ENCODE results near the gene THEMIS. TPM values are rescaled to one million over a fixed set of nuclear protein-coding genes. Genes with fewer than 3 reads are reported as not detected.
"Not testable (repeated sequence)": the region's sequence is repeated elsewhere in the genome, so short reads cannot be mapped to it uniquely, and the experiment has no call there.

The THEMIS gene
- total and polyA plus RNA-seq, 4 donors = 0.06 to 0.14 (median 0.10) TPM; not detected in 1

GRCh38 chr6:127793396-127793795 is 107.5 kb downstream of the THEMIS start:
- WGBS (ENCODE audit: insufficient coverage) = no CpG with 5 or more reads among the region's 1 CpG
- no peak overlapping the region for H3K27ac ChIP-seq (ENCODE audit: low read depth, low read length)
- no peaks in the 10 kb centered on the region for H3K9me3 ChIP-seq (ENCODE audit: control insufficient read depth, insufficient read depth, low read length)
- no peaks in the 10 kb centered on the region for H3K27me3 ChIP-seq (ENCODE audit: control insufficient read depth, insufficient read depth, low read length)
- no peak overlapping the region for H3K4me3 ChIP-seq (ENCODE audit: low read depth, low read length)
- no peaks in the 10 kb centered on the region for H3K36me3 ChIP-seq (ENCODE audit: control insufficient read depth, insufficient read depth, low read length)
- no peak for DNase-seq (ENCODE audit: low read depth in 4 of 6, low spot score in 6 of 6)
- peaks cover 3% of the 10 kb centered on the region for H3K4me1 ChIP-seq (ENCODE audit: control insufficient read depth, insufficient read depth, low read length)

GRCh38 chr6:127792616-127793015 is 108.2 kb downstream of the THEMIS start:
- Histone ChIP-seq H3K27me3 (ENCODE audit: control insufficient read depth, insufficient read depth, low read length) (no peaks in the 10 kb centered on the region), H3K36me3 (ENCODE audit: control insufficient read depth, insufficient read depth, low read length) (no peaks in the 10 kb centered on the region), H3K4me3 (ENCODE audit: low read depth, low read length) (no peak overlapping the region), H3K9me3 (ENCODE audit: control insufficient read depth, insufficient read depth, low read length) (no peaks in the 10 kb centered on the region), H3K27ac (ENCODE audit: low read depth, low read length) (no peak overlapping the region), H3K4me1 (ENCODE audit: control insufficient read depth, insufficient read depth, low read length) (peaks cover 3% of the 10 kb centered on the region)
- DNase-seq (ENCODE audit: low read depth in 4 of 6, low spot score in 6 of 6) = no peak
- no CpG with 5 or more reads among the region's 1 CpG for whole genome bisulfite sequencing (ENCODE audit: insufficient coverage)

- H3K27ac ChIP-seq (ENCODE audit: low read depth, low read length) = no peak overlapping the region
- peaks cover 3% of the 10 kb centered on the region for H3K4me1 ChIP-seq (ENCODE audit: control insufficient read depth, insufficient read depth, low read length)
- no peaks in the 10 kb centered on the region for H3K27me3 ChIP-seq (ENCODE audit: control insufficient read depth, insufficient read depth, low read length)
- WGBS (ENCODE audit: insufficient coverage) = 90% methylated on average over 9 of the region's 11 CpGs
- no peaks in the 10 kb centered on the region for H3K36me3 ChIP-seq (ENCODE audit: control insufficient read depth, insufficient read depth, low read length)
- no peak overlapping the region for H3K4me3 ChIP-seq (ENCODE audit: low read depth, low read length)
- H3K9me3 ChIP-seq (ENCODE audit: control insufficient read depth, insufficient read depth, low read length) = no peaks in the 10 kb centered on the region
- DNase-seq (ENCODE audit: low read depth in 4 of 6, low spot score in 6 of 6) = no peak
Observed at GRCh38 chr6:127791779-127792528, 108.9 kb downstream of the THEMIS start.

- no peaks in the 10 kb centered on the region for H3K9me3 ChIP-seq (ENCODE audit: control insufficient read depth, insufficient read depth, low read length)
- H3K27ac ChIP-seq (ENCODE audit: low read depth, low read length) = no peak overlapping the region
- H3K4me3 ChIP-seq (ENCODE audit: low read depth, low read length) = no peak overlapping the region
- peaks cover 3% of the 10 kb centered on the region for H3K4me1 ChIP-seq (ENCODE audit: control insufficient read depth, insufficient read depth, low read length)
- H3K36me3 ChIP-seq (ENCODE audit: control insufficient read depth, insufficient read depth, low read length) = no peaks in the 10 kb centered on the region
- no peak for DNase-seq (ENCODE audit: low read depth in 4 of 6, low spot score in 6 of 6)
- 95% methylated on average over 5 of the region's 5 CpGs for WGBS (ENCODE audit: insufficient coverage)
- H3K27me3 ChIP-seq (ENCODE audit: control insufficient read depth, insufficient read depth, low read length) = no peaks in the 10 kb centered on the region
Observed at GRCh38 chr6:127790571-127790970, 110.3 kb downstream of the THEMIS start.

GRCh38 chr6:127786109-127786508 is 114.7 kb downstream of the THEMIS start:
- Histone ChIP-seq H3K9me3 (ENCODE audit: control insufficient read depth, insufficient read depth, low read length) (no peaks in the 10 kb centered on the region), H3K4me1 (ENCODE audit: control insufficient read depth, insufficient read depth, low read length) (no peaks in the 10 kb centered on the region), H3K36me3 (ENCODE audit: control insufficient read depth, insufficient read depth, low read length) (no peaks in the 10 kb centered on the region), H3K27ac (ENCODE audit: low read depth, low read length) (no peak overlapping the region), H3K27me3 (ENCODE audit: control insufficient read depth, insufficient read depth, low read length) (no peaks in the 10 kb centered on the region), H3K4me3 (ENCODE audit: low read depth, low read length) (no peak overlapping the region)
- DNase-seq (ENCODE audit: low read depth in 4 of 6, low spot score in 6 of 6) = peak in 1 of 6 donors; percentile 63
- no CpG with 5 or more reads among the region's 1 CpG for WGBS (ENCODE audit: insufficient coverage)

GRCh38 chr6:127784468-127784867 is 116.4 kb downstream of the THEMIS start:
- H3K27me3 ChIP-seq (ENCODE audit: control insufficient read depth, insufficient read depth, low read length) = no peaks in the 10 kb centered on the region
- H3K4me3 ChIP-seq (ENCODE audit: low read depth, low read length) = no peak overlapping the region
- no peaks in the 10 kb centered on the region for H3K36me3 ChIP-seq (ENCODE audit: control insufficient read depth, insufficient read depth, low read length)
- no peak overlapping the region for H3K27ac ChIP-seq (ENCODE audit: low read depth, low read length)
- WGBS (ENCODE audit: insufficient coverage) = no CpG with 5 or more reads among the region's 1 CpG
- no peak for DNase-seq (ENCODE audit: low read depth in 4 of 6, low spot score in 6 of 6)
- H3K9me3 ChIP-seq (ENCODE audit: control insufficient read depth, insufficient read depth, low read length) = no peaks in the 10 kb centered on the region
- no peaks in the 10 kb centered on the region for H3K4me1 ChIP-seq (ENCODE audit: control insufficient read depth, insufficient read depth, low read length)

GRCh38 chr6:127781636-127782272 is 119.1 kb downstream of the THEMIS start:
- not testable (repeated sequence) for H3K36me3 ChIP-seq (ENCODE audit: control insufficient read depth, insufficient read depth, low read length); H3K4me3 ChIP-seq (ENCODE audit: low read depth, low read length); H3K4me1 ChIP-seq (ENCODE audit: control insufficient read depth, insufficient read depth, low read length); DNase-seq (ENCODE audit: low read depth in 4 of 6, low spot score in 6 of 6); H3K27me3 ChIP-seq (ENCODE audit: control insufficient read depth, insufficient read depth, low read length); H3K27ac ChIP-seq (ENCODE audit: low read depth, low read length); H3K9me3 ChIP-seq (ENCODE audit: control insufficient read depth, insufficient read depth, low read length)
- 85% methylated on average over 2 of the region's 4 CpGs for WGBS (ENCODE audit: insufficient coverage)

- Histone ChIP-seq H3K36me3 (ENCODE audit: control insufficient read depth, insufficient read depth, low read length) (no peaks in the 10 kb centered on the region), H3K27me3 (ENCODE audit: control insufficient read depth, insufficient read depth, low read length) (no peaks in the 10 kb centered on the region)
- 17% methylated on average over 1 of the region's 2 CpGs for WGBS (ENCODE audit: insufficient coverage)
Observed at GRCh38 chr6:127776320-127776719, 124.5 kb downstream of the THEMIS start.

GRCh38 chr6:127775371-127775770 is 125.5 kb downstream of the THEMIS start:
- Histone ChIP-seq H3K9me3 (ENCODE audit: control insufficient read depth, insufficient read depth, low read length) (no peaks in the 10 kb centered on the region), H3K27me3 (ENCODE audit: control insufficient read depth, insufficient read depth, low read length) (no peaks in the 10 kb centered on the region), H3K36me3 (ENCODE audit: control insufficient read depth, insufficient read depth, low read length) (no peaks in the 10 kb centered on the region), H3K4me3 (ENCODE audit: low read depth, low read length) (no peak overlapping the region), H3K4me1 (ENCODE audit: control insufficient read depth, insufficient read depth, low read length) (no peaks in the 10 kb centered on the region), H3K27ac (ENCODE audit: low read depth, low read length) (no peak overlapping the region)
- WGBS (ENCODE audit: insufficient coverage) = no CpG with 5 or more reads among the region's 1 CpG
- DNase-seq (ENCODE audit: low read depth in 4 of 6, low spot score in 6 of 6) = no peak

More at GRCh38 chr6:127776320-127776719, 124.5 kb downstream of the THEMIS start:
- no peak overlapping the region for H3K27ac ChIP-seq (ENCODE audit: low read depth, low read length)
- H3K4me3 ChIP-seq (ENCODE audit: low read depth, low read length) = no peak overlapping the region
- H3K9me3 ChIP-seq (ENCODE audit: control insufficient read depth, insufficient read depth, low read length) = no peaks in the 10 kb centered on the region
- DNase-seq (ENCODE audit: low read depth in 4 of 6, low spot score in 6 of 6) = no peak
- no peaks in the 10 kb centered on the region for H3K4me1 ChIP-seq (ENCODE audit: control insufficient read depth, insufficient read depth, low read length)

- DNase-seq (ENCODE audit: low read depth in 4 of 6, low spot score in 6 of 6) = no peak
- H3K4me1 ChIP-seq (ENCODE audit: control insufficient read depth, insufficient read depth, low read length) = no peaks in the 10 kb centered on the region
- no peaks in the 10 kb centered on the region for H3K36me3 ChIP-seq (ENCODE audit: control insufficient read depth, insufficient read depth, low read length)
- no peaks in the 10 kb centered on the region for H3K27me3 ChIP-seq (ENCODE audit: control insufficient read depth, insufficient read depth, low read length)
- 83% methylated on average over 1 of the region's 4 CpGs for WGBS (ENCODE audit: insufficient coverage)
- no peaks in the 10 kb centered on the region for H3K9me3 ChIP-seq (ENCODE audit: control insufficient read depth, insufficient read depth, low read length)
- no peak overlapping the region for H3K27ac ChIP-seq (ENCODE audit: low read depth, low read length)
- no peak overlapping the region for H3K4me3 ChIP-seq (ENCODE audit: low read depth, low read length)
Observed at GRCh38 chr6:127768745-127769144, 132.1 kb downstream of the THEMIS start.
